SW 1271 (cell line): ENCODE measurements around the gene EVC2.

Experiments used
- DNase-seq, 2 experiments: peaks; one replicate each; lab custom pipeline; 2025; lab: John Stamatoyannopoulos, UW

Gene EVC2

GRCh38 chr4:5664778-5665177 lies 43.6 kb downstream of the EVC2 start:
- no peak for DNase-seq

- no peak for DNase-seq
Observed at GRCh38 chr4:5662555-5662954, 45.8 kb downstream of the EVC2 start.

GRCh38 chr4:5661237-5661636 lies 47.1 kb downstream of the EVC2 start:
- DNase-seq: no peak

DNA sequence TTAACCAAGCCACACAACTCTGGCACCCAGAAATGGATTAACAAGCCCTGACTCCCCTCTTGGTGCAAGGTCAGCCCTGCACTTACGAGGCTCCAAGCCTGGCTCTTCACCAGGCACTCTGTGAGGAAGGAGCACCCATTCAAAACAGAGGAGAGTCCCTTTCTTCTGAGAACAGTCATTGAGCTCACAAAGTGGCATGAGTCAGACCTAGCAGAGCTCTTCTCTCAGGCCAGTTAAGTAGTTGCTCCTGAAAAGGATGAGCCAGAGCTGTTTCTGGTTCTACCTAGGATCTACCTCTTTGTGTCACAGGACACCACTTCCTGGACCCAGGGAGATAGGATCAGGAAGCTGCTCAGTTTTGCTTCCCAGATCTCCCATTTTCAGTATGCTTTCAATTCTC lies 48.2 kb downstream of the EVC2 start:
- DNase-seq: no peak

DNA sequence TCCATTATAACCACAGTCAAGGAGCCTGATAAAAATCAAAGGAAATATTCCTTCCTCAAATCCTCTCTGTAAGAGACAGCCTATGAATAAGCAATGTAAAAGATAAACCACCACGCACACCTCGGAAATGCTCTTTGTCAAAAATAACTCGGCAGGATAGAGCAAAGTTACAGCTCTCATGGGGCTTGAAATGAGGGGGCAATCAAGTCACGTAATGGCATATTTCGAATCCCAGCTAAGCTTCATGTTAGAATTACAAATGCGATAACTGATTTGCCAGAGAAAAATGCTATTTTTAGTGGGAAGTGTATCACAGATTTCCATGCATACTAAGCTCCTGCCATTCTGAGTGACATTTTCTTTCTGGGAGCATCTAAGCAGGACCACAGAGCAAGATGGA lies 49.4 kb downstream of the EVC2 start:
- DNase-seq: no peak

GRCh38 chr4:5656415-5656814 lies 51.9 kb downstream of the EVC2 start:
- no peak for DNase-seq

DNA sequence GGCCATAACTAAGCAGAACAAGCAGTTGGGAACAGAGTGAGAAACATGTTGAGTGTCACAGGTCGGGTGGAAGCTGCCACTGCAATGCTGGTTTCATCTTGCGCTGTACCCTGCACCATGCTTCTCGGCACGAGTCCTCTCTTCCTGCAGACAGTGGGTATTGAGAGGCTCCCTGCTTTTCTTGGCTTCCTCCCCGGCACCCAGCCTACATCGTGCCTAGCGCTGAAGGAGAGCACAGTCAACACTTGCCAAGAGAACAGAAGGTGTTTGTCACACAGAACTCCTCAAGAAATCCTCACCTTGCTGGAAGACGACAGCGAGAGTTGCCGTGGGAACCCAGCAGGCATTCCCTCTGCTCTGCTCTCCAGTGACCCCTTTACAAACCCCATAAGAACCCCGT lies 53.6 kb downstream of the EVC2 start:
- no peak for DNase-seq

- no peak for DNase-seq
Observed at GRCh38 chr4:5651089-5651488, 57.3 kb downstream of the EVC2 start.

- no peak for DNase-seq
Observed at GRCh38 chr4:5650040-5650439, 58.3 kb downstream of the EVC2 start.

DNA sequence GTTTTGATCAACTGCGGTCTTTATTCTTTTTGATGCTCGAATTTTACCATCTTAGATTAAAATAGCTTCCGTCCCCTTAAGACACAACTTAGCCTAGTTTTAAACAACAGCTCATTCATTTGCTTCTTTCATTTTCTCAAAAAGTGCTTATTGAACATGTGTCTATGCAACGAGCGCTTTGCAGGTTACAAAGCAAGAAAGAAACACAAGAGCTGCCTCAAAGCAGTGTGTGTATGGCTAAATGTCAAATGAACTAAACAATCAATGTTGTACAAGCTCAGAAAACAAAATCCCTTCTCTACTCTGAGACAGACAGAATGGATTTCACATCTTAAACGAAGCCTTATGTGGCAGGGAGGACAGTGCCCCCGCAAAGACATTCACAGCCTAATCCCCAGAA lies 61.0 kb downstream of the EVC2 start:
- no peak for DNase-seq

DNA sequence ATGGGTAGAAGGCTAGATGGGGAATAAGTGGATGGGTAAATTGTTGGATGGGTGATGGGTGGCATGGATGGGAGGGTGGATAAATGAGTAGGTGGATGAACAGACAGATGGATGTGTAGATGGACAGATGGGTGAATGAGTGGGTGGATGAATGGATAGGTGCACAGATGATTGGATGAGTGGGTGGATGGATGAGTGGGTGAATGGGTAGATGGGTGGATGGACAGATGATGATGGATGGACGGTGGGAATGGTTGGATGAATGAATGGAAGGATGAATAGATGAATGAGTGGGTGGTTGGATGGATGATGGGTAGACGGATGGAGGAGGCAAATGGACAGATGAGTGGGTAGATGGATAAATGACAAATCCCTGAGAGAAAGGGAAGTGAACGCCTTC lies 68.3 kb downstream of the EVC2 start:
- DNase-seq: no peak

- no peak for DNase-seq
Observed at GRCh38 chr4:5639556-5639955, 68.8 kb downstream of the EVC2 start.

- DNase-seq: no peak
Observed at GRCh38 chr4:5638976-5639375, 69.4 kb downstream of the EVC2 start.

DNA sequence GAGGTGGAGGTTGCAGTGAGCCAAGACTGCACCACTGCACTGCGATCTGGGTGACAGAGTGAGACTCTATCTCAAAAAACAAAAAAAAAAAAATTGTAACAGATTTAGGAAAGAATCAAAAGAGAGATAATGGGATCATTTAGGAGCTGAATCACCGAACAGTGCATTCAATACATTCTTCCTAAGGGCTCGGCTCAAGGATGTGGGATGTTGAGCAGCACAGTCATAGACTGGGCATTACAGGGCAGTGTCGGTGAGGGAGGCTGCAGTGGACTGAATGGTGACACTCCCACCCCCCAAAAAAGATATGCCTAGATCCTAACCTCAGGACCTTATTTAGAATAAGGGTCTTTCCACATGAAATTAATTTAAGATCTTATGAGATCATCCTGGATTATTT lies 70.0 kb downstream of the EVC2 start:
- peak in 1 of 2 experiments; percentile 24 for DNase-seq

DNA sequence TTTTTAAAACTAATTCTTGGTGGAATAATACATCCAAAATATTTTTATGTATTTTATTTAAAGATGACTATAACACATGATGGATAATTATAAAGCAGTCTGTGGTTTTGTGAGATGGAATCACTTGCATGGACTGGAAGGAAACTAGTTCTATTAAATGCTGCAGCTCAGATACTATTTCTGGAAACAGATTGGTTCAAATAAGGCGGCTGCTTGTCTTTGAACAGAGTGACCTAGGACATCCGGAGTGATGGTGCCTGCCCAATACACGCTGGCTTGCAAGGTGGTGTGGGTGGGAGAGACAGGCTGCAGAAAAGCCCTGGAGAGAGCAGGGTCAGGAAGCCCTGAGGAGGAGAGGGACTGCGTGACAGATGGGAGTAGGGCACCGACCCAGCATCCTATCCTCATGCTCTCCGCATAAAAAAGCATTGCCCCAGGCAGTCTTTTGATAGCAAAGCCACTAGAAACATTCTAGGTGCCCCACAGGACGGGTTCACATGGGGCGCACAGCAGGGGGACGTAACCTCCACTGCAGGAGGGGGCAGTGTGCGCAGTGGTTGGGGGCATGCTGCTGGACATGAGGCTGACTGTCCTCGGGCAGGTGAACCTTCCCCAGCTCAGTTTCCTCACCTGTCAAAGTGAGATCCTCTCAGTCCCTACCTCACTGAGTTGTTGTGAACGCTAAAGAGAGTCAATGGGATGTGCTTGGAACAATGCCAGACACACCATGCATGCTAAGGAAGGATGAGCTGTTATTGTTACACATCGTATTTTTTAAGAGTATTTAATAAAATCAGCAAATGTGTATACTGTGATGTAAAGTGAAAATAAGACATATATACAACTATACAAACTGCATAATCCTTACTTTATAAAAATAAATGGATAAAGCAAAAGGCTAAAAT lies 71.3 kb downstream of the EVC2 start:
- no peak for DNase-seq

- peak in 1 of 2 experiments; percentile 21 for DNase-seq
Observed at GRCh38 chr4:5635826-5636195, 72.5 kb downstream of the EVC2 start.

DNA sequence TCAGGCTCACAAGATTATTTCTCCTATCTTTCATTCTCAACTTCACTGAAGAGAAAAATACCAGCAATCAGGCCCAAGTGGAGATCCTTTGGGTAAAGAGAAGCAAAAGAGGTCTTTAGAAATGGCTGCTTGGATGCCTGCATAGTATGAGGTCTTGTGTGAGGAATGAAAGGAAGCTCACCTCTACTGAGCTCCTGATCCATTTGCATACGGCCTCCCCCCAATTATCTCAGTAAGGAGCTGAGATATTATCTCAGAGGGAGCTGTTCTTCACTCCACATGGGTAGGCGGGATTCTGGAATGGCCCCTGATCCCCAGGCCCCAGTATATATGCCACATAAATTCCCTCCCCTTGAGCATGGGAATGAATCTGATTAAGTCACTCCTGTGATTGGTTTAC lies 75.8 kb downstream of the EVC2 start:
- no peak for DNase-seq

DNA sequence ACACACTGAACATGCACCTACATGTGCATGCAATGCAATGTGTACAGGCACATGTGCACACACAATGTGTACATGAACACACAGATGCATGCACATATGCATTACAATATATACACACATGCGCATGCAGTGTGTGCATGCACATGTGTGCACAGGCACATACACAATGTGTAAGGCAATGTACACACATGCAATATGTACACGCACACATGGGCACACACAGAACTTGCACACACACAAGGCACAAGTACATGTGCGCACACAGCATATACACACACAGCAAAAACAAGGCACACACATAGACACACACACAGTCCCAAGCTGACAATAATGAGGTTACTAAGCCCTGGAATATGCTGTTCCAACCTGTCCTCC lies 76.3 kb downstream of the EVC2 start:
- no peak for DNase-seq

DNA sequence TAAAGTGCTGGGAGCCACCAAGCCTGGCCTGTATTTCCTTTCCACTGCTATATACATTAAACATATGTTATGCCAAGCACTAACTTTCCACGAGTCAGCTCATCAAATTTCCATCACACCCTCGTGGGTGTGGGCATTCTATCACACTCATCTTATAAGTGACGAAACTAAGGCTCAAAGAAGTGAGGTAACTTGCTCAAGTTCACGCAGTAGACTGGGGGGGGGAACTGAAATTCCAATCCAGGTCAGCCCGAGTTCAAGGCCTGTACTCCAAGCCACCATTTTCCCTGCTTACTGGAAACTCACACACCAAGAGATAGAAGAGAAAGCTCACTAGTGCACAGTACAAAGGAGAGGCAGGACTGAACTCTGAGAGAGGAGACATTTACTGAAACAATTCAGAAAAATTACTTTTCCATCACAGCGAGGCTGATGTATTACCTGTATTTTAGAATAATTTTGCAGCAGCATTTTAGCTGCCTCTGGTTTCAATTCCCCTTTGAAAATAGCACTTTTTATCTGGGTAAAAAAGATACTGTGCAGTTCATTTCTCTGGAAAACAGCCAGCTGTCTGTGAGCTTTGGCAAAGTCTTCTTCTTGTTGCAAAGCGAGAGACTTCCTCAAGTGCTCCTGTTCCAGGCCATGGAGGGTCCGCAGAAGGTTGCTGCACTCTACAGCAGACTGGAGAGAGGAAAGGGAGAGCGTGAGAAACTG lies 76.8 kb downstream of the EVC2 start:
- DNase-seq: no peak

GRCh38 chr4:5630762-5631161 lies 77.6 kb downstream of the EVC2 start:
- DNase-seq: no peak

DNA sequence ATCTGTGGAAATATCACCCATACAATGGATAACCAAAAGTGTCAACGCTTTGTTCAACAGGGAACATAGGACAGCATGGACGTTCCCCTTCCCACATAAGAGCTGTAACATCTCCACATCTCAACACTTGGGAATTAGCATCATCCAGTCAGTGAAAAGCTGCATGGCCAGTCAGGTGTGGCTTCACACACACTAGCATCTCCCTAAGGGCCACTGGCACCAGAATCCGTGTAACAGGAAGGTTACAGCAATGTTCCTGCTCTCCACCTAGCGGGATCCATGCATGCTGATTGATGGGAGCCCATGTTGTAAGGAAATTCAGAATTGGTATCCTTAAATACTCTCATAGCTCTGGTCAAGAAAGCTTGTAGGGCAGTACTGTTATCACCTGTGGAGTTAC lies 78.8 kb downstream of the EVC2 start:
- no peak for DNase-seq

DNA sequence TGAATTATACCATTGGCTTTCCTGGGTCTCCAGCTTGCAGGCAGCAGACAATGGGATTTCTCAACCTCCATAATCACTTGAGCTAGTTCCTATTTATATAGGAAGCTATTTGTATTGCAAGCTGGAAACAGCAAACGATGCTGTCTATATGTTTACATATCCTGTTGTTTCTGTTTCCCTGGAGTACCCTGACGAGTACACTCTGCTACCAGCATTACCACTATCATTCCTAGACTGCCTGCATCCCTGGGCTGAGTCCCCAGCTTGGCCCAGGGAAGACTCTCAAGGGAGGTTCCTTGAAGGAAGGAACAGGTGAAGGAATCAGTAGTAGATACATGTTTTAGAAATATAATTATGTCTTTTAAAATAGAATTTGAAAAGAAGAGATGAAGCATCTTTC lies 81.4 kb downstream of the EVC2 start:
- DNase-seq: no peak

- no peak for DNase-seq
Observed at GRCh38 chr4:5622596-5622995, 85.8 kb downstream of the EVC2 start.
